HG03378 (cell line): Measurements from ENCODE around the gene MX2.
"Not testable (repeated sequence)": the region's sequence is repeated elsewhere in the genome, so short reads cannot be mapped to it uniquely, and the experiment has no call there.

Source experiments
- ATAC-seq: cut with Tn5 transposase; IDR thresholded peaks from one replicate; pipeline ENCODE4 v1.9.1; 2021; ENCODE audit warnings: mild to moderate bottlenecking, moderate library complexity; ENCODE audit not compliant: unreplicated experiment

Gene MX2

DNA sequence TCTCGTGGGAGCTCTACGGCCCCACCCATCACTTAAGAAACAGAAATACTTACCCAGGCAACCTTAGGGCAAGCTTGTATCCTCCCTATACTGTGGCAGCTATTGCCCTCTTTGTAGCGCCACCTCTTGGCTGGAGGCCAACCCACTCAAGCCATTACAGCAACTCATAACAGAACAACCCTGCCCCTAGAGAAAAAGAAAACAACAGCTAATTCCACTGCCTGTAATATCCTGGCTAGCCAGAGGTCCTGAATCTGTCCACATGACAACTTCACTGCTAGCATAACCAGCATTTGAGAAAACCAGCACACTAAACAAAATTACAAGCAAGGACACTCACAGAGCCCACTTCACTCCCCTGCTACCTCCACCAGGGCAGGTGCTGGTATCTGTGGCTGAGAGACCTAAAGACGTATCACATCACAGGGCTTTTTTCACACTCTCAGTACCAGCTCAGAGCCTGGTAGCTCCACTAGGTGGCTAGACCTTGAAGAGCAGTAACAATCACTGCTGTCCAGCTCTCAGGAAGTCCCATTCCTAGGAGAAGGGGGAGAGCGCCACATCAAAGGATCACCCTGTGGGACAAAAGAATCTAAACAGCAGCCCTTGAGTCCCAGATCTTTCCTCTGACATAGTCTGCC, 49.7 kb downstream of the MX2 start:
- peak; percentile 59 for ATAC-seq

DNA sequence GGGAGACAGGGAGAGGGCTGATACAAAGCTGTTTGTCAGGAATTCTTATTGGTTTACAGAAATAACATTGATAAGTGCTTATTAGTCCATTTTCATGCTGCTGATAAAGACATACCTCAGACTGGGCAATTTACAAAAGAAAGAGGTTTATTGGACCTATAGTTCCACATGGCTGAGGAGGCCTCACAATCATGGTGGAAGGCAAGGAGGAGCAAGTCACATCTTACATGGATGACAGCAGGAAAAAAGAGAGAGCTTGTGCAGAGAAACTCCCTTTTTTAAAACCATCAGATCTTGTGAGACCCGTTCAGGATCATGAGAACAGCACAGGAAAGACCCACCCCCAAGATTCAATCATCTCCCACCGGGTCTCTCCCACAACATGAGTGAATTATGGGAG, 55.7 kb downstream of the MX2 start:
- ATAC-seq: not testable (repeated sequence)

DNA sequence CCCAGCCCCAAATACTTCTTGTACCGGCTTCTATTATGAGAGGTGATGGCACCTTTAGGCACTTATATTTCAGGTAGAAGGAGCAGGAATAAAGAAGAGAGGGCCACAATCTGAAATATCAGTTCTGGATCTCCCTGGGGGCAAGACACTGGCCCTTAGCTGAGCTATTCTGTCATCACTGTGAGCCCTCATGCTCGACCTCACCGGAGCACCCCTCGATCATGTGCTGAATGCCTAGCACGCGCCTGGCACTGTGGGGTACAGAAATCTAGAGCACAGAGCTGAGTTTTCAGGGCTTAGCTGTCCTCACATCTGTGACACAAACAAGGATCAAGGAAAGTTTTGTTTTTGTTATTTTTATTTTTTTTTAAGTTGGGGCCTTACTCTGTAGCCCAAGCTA, 56.6 kb downstream of the MX2 start:
- no peak for ATAC-seq

DNA sequence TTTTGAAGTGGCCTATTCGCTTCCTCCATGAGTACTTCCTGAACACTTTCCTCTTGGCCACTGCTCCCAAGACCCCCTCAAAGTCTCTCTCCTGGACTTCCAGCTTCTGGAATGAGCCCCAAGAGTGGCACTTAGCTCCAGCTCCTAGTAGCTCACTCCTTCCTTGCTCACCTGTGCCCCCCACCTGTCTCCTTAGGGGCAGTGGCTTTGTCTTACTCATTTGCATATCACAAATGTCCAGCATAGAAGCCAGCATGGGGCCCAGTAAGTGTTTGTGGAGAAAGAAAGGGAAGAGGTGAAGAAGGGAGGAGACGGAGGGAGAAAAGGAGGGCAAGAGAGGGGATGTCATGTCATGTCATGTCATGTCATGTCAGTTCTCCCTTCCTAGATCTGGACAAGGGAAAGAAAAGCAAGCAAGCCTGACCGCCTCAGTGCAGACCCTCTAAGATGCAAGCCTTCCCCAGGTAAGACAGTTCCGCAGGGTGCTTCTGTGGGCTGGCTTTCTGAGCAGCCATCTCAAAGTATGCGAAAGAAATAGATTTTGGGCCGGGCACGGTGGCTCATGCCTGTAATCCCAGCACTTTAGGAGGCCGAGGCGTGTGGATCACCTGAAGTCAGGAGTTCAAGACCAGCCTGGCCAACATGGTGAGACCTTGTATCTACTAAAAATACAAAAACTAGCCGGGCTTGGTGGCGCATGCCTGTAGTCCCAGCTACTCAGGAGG, 57.3 kb downstream of the MX2 start:
- no peak for ATAC-seq

DNA sequence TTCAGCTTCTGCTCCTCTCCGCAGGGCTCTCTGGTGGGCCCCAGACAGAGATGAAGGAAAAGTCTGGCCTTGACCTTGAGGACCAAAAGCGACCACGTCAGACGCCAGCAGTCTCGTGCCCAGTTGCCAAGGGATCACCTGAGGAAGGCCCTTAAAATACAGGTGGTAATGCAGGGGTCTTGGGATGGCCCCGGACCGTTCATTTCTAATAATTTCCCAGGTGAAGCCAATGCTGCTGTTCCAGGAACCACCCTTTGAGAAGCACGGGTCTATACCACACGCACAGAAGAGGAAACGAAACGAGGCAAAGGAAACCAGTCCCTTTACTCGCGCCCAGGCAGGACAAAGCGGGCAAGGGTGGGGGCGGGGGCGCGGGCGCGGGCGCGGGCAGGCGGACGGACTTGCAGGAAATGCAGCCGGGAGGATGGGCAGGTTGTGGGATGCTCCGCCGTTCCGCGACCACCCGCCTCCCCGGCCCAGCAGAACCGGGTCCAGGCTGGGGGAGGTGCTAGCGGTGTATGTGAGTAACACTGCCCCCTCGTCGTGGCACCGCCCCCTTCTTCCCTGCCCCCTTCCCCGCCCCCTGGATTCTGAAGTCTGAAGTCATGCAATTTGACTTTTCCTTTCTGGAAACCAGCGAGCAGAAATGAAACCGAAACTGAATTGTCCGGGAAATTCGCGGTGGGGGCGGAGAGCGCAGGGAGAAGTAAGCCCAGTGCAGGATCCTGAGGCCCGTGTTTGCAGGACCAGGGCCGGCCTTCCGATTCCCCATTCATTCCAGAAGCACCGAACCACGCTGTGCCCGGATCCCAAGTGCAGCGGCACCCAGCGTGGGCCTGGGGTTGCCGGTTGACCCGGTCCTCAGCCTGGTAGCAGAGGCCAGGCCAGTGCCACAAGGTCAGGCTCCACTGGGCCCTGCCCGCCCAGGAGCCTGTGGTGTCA, 58.4 kb downstream of the MX2 start:
- peak; percentile 80 for ATAC-seq

DNA sequence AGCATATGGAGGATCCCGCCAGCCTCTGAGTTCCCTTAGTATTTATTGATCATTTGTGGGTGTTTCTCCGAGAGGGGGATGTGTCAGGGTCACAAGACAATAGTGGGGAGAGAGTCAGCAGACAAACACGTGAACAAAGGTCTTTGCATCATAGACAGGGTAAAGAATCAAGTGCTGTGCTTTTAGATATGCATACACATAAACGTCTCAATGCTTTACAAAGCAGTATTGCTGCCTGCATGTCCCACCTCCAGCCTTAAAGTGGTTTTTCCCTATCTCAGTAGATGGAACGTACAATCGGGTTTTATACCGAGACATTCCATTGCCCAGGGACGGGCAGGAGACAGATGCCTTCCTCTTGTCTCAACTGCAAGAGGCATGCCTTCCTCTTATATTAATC, 59.2 kb downstream of the MX2 start:
- not testable (repeated sequence) for ATAC-seq

DNA sequence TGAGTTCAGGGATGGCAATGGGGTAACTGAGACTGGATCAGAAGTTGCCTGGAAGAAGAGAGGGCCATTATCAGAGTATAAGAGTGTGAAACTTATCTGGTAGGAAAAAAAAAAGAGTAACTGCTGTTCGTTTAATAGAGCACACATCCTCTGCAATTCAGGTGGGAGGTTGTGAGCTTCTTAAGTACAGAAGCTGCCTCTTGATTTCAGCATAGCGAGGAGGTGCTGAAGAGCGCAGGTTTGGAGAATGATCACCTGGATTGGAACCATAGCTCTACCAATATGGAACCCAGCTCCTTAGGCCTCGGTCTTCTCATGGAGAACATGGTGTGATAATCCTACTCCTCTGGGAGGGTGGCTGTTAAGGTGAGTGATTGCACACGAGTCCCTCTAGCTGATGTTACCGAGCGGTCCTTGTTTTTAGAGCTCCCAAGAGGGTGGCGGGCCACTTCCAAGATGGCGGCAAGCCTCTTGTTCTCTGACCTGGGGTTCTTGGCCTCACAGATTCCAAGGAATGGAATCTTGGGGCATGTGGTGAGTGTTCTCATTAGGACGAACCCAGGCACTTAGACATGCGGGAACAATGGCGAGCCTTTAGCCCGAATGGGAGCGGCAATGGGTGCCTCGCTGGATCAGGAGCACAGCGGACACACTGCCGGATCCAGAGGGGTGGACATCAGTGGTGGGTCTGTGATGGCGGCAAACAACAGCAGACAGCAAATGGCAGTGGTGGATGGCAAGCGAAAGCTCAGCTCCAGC, 60.9 kb downstream of the MX2 start:
- no peak for ATAC-seq

DNA sequence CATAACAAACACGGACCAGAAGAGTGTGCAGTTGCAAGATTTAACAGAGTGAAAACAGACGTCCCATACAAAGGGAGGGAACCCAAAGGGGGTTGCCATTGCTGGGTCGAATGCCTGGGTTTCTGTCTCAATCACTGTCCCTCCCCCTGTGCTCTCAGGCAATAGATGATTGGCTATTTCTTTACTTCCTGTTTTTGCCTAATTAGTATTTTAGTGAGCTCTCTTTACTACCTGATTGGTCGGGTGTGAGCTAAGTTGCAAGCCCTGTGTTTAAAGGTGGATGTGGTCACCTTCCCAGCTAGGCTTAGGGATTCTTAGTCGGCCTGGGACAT, 61.4 kb downstream of the MX2 start:
- not testable (repeated sequence) for ATAC-seq

DNA sequence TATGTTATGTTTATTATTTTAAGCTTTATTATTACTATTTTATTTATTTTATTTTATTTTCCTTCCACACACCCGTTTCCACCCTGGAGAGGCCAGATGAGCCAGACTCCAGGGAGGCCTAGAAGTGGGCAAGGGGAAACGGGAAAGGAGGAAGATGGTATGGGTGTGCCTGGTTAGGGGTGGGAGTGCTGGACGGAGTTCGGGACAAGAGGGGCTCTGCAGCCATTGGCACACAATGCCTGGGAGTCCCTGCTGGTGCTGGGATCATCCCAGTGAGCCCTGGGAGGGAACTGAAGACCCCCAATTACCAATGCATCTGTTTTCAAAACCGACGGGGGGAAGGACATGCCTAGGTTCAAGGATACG, 63.7 kb downstream of the MX2 start:
- ATAC-seq: no peak

DNA sequence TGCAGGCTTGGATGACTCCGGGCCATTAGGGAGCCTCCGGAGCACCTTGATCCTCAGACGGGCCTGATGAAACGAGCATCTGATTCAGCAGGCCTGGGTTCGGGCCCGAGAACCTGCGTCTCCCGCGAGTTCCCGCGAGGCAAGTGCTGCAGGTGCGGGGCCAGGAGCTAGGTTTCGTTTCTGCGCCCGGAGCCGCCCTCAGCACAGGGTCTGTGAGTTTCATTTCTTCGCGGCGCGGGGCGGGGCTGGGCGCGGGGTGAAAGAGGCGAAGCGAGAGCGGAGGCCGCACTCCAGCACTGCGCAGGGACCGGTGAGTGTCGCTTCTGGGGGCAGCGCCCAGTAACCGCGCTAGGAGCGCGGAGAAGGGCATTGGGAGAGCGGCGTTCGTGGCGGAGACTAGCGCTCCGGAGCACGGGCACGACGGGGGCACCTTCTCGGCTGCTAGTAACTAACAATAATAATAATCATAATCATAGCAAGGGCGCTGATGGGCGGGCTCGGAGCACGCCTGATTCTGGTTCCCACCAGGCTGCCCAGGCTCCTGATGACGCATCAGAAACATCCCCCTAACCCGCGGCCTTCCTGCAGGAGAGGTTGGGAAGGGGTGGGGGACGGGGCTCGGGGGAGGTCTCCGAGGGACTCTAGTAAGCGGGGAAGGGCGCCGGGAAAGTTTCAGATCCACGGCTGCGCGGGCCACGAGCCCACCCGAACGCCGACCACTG, 64.3 kb downstream of the MX2 start, which contains the start of gene MX1:
MX1 (plus strand) TSS at position 286 of the 722 bp plus-strand sequence. CDS start 5,832 bp downstream, outside the sequence.
- ATAC-seq: peak; percentile 80

DNA sequence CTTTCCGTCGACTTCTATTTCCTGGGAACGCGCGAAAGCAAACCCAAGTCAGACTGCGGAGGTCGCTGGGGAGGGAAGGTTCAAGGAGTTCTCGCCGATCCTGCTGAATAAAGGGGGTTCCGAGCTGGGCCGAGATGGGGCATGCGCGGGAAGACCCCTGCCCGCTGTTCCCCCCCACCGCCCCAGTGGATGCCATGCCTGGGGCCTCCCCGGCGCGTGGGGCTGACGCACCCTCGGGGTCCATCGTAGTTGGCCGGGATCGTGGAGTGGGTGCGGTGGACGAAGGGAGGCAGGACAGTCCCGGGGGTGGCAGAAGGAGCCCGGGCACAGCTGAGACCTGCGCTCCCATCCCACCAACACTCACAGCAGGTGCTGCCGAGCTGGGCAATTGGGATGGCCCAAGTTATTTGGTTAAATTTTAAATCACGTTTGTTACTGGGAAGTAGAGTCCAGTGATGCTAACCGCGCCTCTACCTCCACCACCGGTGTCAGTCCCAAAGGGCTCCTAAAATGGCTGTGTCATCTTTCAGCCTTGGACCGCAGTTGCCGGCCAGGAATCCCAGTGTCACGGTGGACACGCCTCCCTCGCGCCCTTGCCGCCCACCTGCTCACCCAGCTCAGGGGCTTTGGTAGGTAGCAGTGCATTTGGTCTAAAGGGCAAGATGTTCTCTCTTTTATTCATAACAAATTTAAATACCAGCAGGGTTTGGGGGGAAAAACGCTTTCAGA, 65.0 kb downstream of the MX2 start:
- ATAC-seq: no peak

DNA sequence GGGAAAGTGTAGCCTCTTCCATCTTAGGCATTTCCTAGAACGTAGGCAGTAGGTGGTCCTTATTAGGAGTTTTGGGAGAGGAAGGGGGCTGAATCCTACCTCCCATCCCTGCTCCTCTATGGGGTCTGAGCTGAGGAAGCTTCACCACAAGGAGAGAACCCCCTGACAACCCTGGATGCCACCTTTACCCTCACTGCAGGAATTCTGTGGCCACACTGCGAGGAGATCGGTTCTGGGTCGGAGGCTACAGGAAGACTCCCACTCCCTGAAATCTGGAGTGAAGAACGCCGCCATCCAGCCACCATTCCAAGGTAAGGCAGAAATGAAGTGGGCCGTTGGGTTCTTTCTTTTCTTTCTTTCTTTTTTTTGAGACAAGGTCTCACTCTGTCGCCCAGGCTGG, 65.7 kb downstream of the MX2 start:
- no peak for ATAC-seq

DNA sequence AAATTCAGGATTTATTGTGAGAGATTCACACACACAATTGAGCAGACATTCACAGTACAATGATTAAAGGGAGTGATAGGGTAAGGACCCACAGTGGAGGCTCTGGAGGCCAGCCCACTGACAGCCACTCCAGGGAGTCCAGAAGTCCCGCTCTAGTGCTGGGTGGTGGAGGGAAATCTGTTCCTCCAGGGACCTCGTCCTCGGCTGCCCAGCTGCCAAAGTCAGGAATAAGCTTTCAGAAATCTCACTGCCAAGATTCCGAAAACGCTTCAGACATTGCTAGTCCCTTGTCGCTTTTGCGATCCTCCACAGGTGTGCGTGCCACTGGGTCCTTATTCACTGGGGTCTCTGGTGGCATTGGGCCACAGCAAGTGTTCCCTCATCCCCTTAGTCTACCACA, 66.5 kb downstream of the MX2 start:
- ATAC-seq: no peak

DNA sequence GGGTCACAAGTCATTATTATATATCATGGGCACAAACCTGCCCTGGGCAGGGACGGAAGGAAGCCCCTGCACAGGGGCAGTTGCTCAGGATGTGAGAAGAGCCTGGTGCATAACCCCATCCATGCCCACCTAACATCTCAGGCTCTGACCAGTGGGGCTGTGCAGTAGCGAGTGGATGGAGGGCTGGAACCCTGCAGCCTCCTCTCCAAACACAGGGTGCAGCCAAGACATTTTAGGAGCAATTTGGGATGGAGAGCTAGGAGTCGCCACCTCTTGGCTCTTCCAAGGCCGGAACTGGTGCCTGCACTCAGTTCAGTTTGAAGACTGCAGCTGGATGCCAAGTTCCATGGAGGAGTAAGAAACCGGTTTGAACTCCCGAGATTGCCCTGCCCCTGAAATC, 67.0 kb downstream of the MX2 start:
- ATAC-seq: no peak

DNA sequence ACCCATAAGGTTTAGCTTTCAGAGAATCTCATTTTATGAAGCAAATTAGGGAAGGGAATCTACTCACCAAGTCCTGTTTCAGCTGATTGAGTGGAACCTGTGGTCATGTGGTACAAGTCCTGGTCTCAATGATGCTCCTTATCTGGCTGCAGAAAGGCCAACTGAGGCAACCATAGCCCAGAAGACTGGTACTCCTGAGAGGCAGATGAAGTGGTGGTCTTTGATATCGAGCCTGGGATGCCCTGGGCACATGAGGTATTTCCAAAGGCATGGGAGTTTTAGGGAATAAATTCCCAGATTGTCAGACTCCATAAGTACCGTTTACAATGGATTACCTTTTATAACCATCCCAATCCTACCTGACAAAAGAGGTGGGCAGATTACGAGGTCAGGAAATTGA, 67.5 kb downstream of the MX2 start:
- no peak for ATAC-seq

DNA sequence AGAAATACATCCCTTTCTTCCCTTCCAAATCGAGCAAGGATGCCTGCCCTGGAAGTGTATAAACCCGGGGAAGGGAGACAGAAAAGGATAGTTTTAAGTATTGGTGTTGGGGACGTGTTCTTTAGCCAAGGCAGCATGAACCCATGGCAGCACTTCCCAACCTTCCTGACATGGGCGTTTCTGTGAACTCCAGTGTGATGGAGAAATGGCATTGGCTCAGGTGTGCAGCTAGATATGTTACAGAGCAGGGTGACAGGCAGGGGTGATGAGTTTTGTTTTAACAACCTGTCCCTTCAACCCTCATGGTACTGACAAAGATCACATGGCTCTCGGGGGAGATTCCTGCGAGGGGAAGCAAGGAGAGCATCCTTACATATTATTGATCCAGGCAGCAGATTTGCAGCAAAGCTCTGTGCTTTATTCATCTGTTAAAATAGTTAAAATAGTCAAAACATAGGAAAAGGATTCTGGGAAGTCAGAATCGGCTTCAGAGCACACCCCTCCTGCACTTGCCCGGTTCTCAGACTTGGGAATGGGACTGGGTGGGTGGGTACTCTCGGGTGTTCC, 68.2 kb downstream of the MX2 start:
- ATAC-seq: no peak

DNA sequence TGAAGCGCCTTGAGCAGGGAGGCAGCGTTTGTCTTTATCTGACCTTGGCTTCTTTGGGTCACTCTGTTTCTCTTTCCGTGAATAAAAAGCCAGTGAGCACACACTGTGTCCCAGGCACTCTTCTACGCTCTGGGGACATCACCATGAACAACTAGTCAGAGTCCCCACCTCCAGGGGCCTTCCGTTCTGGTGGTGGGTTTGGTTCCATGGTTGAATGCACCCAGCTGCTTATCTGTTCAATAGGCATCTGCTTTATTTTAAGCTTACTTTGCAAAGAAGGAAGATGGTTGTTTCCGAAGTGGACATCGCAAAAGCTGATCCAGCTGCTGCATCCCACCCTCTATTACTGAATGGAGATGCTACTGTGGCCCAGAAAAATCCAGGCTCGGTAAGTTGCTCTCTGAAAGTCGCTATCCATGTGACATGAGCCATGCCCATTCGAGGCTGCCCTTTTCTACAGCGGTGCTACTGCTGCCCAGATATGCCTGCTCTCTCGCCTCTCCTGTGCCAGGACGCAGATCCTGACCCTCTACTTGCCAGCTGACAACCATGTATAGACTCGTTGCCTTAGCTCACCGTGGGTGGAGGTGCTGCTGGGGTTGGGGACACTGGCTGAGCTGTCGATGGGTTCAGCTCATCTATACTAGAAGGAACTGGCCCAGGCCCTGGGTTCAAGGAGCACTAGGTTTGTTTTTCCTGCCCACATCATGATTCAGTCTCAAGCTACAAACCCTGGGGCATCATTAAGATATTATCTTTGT, 70.1 kb downstream of the MX2 start:
- peak; percentile 76 for ATAC-seq

DNA sequence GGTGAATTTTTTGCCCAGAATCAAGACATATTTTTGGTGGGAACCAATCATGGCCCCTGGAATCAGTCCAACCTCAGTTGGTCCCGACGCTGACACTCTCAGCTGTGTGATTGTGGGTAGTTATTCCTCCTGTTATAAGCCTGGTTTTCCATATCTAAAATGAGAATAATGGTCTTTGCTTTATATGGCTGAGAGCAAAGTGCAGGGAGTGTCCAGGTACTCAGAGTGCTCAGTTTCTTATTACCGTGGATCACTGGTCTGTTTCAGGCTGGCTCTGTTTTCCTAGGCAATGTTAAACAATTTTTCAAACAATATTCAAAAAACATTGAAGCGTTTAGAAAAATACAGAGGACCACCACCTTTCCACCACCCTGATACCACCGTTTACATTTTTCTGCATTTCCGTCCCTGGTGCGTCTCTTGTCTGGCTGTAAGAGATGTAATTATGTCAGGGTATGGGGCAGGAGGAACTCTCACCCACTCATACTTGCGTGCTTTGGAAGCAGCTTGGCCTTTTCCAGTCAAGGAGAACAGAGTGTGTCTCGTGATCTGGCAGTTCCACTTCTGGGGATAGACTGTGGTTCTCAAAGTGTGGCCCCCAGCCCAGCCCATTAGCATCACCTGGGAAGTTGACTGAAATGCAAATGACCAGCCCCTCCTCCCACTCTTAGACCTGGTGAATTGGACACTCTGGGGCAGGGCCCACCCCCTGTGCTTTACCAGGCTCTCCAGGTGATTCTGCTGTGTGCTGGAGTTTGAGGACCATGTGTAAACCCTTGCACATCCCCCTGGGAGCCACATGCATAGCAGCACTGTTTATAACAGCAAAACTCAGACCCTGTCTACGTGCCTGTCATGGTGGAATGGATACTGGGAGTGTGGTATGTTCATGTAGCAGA, 71.0 kb downstream of the MX2 start:
- no peak for ATAC-seq
